ENCODE results near the gene URB1.

The URB1 gene

DNA sequence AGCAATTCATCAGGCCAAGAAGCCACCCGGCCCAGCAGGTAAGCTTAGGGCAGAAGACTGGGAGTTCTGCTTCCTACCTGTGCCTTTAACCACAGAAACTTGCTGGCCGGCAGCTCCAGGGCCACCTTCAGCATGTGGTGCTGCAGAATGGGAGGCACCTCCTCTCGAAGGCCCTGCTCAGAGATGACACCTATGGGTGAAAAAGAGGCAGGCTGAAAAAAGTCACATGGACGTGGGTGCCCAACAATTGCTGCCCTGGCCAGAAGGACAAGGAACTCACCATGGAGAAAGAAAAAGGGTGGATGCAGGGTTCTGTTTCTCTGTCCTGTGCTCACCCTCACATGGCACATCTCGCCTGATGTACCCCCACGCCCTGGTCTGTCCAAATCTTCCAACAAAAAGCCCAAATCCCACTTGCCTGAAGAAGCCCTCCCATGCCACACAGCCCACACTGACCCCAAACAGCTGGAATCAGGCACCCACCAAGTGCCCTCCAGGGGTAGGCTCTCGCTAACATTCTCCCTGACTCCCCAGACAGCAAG, 33.0 kb downstream of the URB1 start:
- Histone ChIP-seq H3K9ac (no peak overlapping the region), H3K79me2 (peaks cover 6% of the 10 kb centered on the region), H3K27ac (no peak overlapping the region), H3K9me3 (ENCODE audit: control insufficient read depth, low read length) (no peaks in the 10 kb centered on the region), H3K4me3 (ENCODE audit: low read depth, low read length) (no peak overlapping the region), H2AFZ (no peak overlapping the region), H3K36me3 (ENCODE audit: control insufficient read depth, insufficient read depth, low read length) (no peaks in the 10 kb centered on the region), H3K4me1 (no peaks in the 10 kb centered on the region), H3K27me3 (ENCODE audit: control insufficient read depth, insufficient read depth, low read length) (no peaks in the 10 kb centered on the region), H3K4me2 (ENCODE audit: low read length) (no peak overlapping the region)
- TF ChIP-seq, protein P1, sequence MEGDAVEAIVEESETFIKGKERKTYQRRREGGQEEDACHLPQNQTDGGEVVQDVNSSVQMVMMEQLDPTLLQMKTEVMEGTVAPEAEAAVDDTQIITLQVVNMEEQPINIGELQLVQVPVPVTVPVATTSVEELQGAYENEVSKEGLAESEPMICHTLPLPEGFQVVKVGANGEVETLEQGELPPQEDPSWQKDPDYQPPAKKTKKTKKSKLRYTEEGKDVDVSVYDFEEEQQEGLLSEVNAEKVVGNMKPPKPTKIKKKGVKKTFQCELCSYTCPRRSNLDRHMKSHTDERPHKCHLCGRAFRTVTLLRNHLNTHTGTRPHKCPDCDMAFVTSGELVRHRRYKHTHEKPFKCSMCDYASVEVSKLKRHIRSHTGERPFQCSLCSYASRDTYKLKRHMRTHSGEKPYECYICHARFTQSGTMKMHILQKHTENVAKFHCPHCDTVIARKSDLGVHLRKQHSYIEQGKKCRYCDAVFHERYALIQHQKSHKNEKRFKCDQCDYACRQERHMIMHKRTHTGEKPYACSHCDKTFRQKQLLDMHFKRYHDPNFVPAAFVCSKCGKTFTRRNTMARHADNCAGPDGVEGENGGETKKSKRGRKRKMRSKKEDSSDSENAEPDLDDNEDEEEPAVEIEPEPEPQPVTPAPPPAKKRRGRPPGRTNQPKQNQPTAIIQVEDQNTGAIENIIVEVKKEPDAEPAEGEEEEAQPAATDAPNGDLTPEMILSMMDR (IDR thresholded peaks at IDR 0.05) = peak; percentile 22

DNA sequence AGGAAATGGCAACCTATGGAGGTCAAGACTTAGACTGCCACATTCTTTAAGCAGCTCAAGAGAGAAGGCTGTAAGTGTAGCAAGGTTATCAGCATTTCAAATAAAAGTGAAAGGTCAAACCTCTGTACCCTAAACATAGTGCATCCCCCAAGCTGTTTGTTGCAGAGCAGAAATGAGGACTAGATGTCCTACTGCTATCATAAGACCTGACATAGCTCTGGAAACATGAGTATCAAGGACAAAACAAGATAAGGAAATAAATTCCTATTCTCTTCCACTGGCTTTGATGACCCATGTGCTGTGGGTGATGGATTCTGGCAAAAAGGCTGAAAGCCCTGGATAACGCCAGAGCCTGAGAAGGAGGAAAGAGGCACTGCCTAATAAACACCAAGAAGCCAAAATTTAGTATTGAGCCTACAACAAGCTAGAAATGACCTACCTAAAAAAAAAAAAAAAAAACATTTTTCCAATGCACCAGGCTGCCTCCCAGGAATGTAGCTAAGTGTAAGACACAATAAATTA, 35.9 kb downstream of the URB1 start:
- TF ChIP-seq, protein P1 (IDR thresholded peaks at IDR 0.05) = no peak
- Histone ChIP-seq H3K27me3 (ENCODE audit: control insufficient read depth, insufficient read depth, low read length) (no peaks in the 10 kb centered on the region), H3K9ac (no peak overlapping the region), H2AFZ (no peak overlapping the region), H3K79me2 (peaks cover 5% of the 10 kb centered on the region), H3K4me2 (ENCODE audit: low read length) (no peak overlapping the region), H3K9me3 (ENCODE audit: control insufficient read depth, low read length) (no peaks in the 10 kb centered on the region), H3K4me1 (no peaks in the 10 kb centered on the region), H3K4me3 (ENCODE audit: low read depth, low read length) (no peak overlapping the region), H3K27ac (no peak overlapping the region), H3K36me3 (ENCODE audit: control insufficient read depth, insufficient read depth, low read length) (no peaks in the 10 kb centered on the region)

DNA sequence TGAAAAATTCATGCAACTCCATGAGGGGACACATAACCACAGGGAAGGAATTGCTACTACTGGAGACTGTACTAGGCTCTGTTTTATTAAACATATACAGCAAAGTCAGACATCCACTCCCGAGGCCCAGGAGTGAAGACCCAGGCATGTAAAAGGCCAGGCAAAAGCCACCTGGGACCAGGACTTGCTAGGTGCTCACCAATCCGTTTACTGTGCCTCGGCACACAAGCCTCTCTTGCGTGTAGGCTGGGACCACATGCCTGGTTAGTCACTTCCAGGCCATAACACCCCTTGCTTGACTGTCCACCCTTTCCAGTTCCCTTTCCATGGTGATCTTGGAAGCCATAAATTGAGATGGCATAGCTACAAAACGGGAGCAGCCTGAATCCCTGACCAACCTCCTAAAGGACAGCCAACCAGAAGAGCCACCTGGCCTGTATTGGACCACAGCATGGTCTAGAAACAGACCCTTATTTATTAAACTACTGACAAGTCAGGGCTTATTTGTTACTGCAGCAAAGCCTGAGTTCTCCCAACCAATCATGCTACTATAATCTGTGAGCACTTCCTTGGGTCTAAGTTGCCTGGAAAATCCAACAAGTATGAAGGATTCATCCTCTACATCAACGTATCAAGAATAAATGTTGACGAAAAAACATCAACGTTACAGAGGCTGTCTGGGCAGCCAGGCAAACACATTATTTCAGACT, 39.7 kb downstream of the URB1 start:
- TF ChIP-seq, protein P1 (IDR thresholded peaks at IDR 0.05) = no peak
- H3K4me1 ChIP-seq = no peaks in the 10 kb centered on the region
- H3K27ac ChIP-seq = no peak overlapping the region
- no peaks in the 10 kb centered on the region for H3K9me3 ChIP-seq (ENCODE audit: control insufficient read depth, low read length)
- no peaks in the 10 kb centered on the region for H3K36me3 ChIP-seq (ENCODE audit: control insufficient read depth, insufficient read depth, low read length)
- H3K79me2 ChIP-seq = peaks cover 5% of the 10 kb centered on the region
- H3K4me3 ChIP-seq (ENCODE audit: low read depth, low read length) = no peak overlapping the region
- H2AFZ ChIP-seq = no peak overlapping the region
- no peak overlapping the region for H3K4me2 ChIP-seq (ENCODE audit: low read length)
- no peaks in the 10 kb centered on the region for H3K27me3 ChIP-seq (ENCODE audit: control insufficient read depth, insufficient read depth, low read length)
- H3K9ac ChIP-seq = no peak overlapping the region

DNA sequence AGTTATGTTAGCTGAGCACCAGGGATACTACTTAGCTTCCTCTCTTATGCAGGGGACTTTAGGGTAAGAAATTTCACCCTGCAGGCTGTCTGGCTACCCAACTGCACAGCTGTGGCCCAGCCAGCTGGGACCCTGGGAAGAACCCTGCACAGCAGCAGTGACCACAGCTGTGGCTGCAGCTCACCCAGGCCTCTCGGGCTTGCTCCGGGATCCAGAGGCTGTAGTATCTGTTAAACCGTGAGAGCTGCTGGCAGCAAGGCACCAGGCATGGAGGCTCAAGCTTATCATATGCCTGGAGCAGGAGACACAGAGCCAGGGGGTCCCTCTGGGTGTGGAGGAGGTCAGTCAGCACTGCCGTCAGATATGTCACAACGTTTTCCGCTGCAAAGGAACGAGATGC, 40.3 kb downstream of the URB1 start:
- H2AFZ ChIP-seq = no peak overlapping the region
- TF ChIP-seq, protein P1 (IDR thresholded peaks at IDR 0.05) = no peak
- H3K4me3 ChIP-seq (ENCODE audit: low read depth, low read length) = no peak overlapping the region
- H3K4me2 ChIP-seq (ENCODE audit: low read length) = no peak overlapping the region
- H3K36me3 ChIP-seq (ENCODE audit: control insufficient read depth, insufficient read depth, low read length) = no peaks in the 10 kb centered on the region
- H3K79me2 ChIP-seq = peaks cover 5% of the 10 kb centered on the region
- H3K4me1 ChIP-seq = no peaks in the 10 kb centered on the region
- H3K9me3 ChIP-seq (ENCODE audit: control insufficient read depth, low read length) = no peaks in the 10 kb centered on the region
- H3K27ac ChIP-seq = no peak overlapping the region
- no peak overlapping the region for H3K9ac ChIP-seq
- H3K27me3 ChIP-seq (ENCODE audit: control insufficient read depth, insufficient read depth, low read length) = no peaks in the 10 kb centered on the region

All from parathyroid adenoma (tissue), 2 donors.